ENCODE data around the gene SKIC3.

SKIC3 gene

DNA sequence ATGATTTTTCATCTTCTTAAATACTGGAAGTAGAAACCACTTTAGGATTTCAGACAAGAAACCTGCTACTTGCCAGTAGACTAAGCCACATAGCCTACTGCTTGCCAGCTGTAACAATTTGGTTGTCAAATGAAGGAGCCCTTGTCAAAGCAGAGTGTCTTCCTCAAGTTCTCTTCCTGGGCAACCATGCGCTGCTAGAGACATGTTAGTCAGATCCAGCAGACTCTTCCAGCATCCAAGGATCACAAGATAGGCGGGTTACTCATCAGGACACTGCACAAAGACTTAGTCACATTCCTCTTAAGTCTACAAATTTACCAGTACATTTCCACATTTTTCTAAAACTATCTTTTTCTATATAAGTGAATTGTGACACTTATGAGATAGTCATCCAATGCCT lies 24.4 kb downstream of the SKIC3 start:
- Mint-ChIP-seq H3K4me1 (no peaks in the 10 kb centered on the region), H3K9me3 (no peaks in the 10 kb centered on the region), H3K27ac (no peak overlapping the region), H3K27me3 (ENCODE audit: low read depth) (no peaks in the 10 kb centered on the region), H3K4me3 (no peak overlapping the region), H3K36me3 (ENCODE audit: low read depth) (peaks cover 68% of the 10 kb centered on the region)
- TF ChIP-seq, protein P1, sequence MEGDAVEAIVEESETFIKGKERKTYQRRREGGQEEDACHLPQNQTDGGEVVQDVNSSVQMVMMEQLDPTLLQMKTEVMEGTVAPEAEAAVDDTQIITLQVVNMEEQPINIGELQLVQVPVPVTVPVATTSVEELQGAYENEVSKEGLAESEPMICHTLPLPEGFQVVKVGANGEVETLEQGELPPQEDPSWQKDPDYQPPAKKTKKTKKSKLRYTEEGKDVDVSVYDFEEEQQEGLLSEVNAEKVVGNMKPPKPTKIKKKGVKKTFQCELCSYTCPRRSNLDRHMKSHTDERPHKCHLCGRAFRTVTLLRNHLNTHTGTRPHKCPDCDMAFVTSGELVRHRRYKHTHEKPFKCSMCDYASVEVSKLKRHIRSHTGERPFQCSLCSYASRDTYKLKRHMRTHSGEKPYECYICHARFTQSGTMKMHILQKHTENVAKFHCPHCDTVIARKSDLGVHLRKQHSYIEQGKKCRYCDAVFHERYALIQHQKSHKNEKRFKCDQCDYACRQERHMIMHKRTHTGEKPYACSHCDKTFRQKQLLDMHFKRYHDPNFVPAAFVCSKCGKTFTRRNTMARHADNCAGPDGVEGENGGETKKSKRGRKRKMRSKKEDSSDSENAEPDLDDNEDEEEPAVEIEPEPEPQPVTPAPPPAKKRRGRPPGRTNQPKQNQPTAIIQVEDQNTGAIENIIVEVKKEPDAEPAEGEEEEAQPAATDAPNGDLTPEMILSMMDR (IDR thresholded peaks at IDR 0.05; ENCODE audit: unreplicated experiment in 3 of 3), result no peak

DNA sequence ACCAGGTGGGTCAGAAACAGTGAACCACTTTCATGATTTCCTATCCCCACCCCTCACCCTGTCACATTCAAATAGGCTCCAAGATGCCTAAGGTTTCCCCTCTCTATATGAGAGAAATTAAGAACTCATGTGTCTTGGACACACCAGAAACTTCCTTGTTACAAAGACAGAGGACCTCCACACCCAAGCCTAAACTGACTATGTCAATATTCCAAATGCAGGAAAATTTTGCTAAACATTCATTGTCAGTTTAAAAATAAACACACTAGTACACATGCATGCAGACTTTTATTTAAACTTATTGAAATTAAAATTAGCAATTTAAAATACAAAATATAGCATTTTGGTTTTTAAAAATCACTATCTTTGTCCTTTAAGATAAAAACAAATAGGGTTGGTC lies 26.2 kb downstream of the SKIC3 start:
- H3K4me1 Mint-ChIP-seq, result no peaks in the 10 kb centered on the region
- H3K27me3 Mint-ChIP-seq (ENCODE audit: low read depth), result no peaks in the 10 kb centered on the region

DNA sequence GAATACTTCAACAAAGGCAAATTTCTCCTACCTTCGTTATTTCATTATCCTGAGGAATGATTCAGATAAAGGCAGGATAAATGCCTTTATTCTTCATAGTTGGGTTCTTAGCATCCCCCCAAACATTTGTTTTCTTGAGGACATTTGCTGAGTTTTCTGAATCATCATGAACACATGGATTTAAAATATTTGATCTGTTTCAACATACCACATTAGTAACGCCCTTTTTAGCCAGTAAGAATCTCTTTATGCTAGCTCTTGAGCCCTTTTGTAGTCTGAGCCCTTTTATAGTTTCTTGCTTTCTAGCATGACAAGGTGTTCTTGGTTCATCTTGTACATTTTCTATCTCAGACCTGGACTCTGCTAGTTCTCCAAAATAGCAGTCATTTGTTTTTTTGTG lies 27.9 kb downstream of the SKIC3 start:
- Mint-ChIP-seq H3K27ac (no peak overlapping the region), H3K4me1 (no peaks in the 10 kb centered on the region), H3K4me3 (no peak overlapping the region), H3K27me3 (ENCODE audit: low read depth) (no peaks in the 10 kb centered on the region), H3K9me3 (no peaks in the 10 kb centered on the region), H3K36me3 (ENCODE audit: low read depth) (peaks cover 56% of the 10 kb centered on the region)
- TF ChIP-seq, protein P1 (IDR thresholded peaks at IDR 0.05; ENCODE audit: unreplicated experiment in 3 of 3), result no peak

More for the DNA sequence above, 26.2 kb downstream of the SKIC3 start:
- TF ChIP-seq, protein P1 (IDR thresholded peaks at IDR 0.05; ENCODE audit: unreplicated experiment in 3 of 3), result no peak
- Mint-ChIP-seq H3K36me3 (ENCODE audit: low read depth) (peaks cover 56% of the 10 kb centered on the region), H3K27ac (no peak overlapping the region), H3K9me3 (no peaks in the 10 kb centered on the region), H3K4me3 (no peak overlapping the region)

DNA sequence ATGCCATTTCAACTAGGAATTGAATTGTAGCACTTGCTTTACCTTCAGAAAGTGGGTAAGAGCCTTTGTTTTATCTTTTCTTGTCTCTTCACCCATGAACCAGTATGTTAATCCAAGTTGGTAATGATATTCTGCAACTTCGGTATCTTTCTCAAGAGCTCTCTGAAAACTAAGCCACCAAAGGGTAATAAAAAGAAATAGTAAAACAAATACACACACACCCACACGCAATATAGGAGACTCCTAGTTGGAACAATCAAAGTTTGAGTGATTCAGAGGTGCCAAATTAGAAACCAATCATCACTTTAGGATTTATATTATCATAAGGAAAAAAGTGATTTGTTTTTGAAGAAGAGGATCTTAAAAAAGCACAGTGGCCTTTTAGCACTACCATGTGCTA lies 30.4 kb downstream of the SKIC3 start:
- H3K9me3 Mint-ChIP-seq, result no peaks in the 10 kb centered on the region
- TF ChIP-seq, protein P1 (IDR thresholded peaks at IDR 0.05; ENCODE audit: unreplicated experiment in 3 of 3), result no peak
- no peak overlapping the region for H3K27ac Mint-ChIP-seq
- H3K27me3 Mint-ChIP-seq (ENCODE audit: low read depth), result no peaks in the 10 kb centered on the region
- peaks cover 58% of the 10 kb centered on the region for H3K36me3 Mint-ChIP-seq (ENCODE audit: low read depth)
- no peaks in the 10 kb centered on the region for H3K4me1 Mint-ChIP-seq
- no peak overlapping the region for H3K4me3 Mint-ChIP-seq

DNA sequence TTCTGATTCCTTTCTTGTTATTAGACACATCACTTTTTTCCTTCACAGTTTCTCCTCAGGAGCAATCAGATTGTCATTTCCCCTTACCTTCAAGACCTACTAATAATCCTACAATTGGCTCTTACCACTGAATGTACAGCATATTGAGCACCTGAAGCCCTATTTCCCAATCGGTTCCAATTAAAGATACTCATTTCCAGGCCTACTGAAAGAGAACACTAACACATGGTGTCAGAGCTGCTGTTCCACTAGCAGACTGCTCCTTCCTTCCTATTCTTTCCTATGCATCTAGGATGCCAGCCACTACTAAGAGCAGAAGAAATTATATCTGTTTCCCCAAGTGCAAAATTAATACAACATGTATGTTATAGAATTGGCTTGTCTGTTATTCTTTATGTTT lies 34.6 kb downstream of the SKIC3 start:
- Mint-ChIP-seq H3K4me1 (no peaks in the 10 kb centered on the region), H3K4me3 (no peak overlapping the region), H3K27me3 (ENCODE audit: low read depth) (no peaks in the 10 kb centered on the region), H3K9me3 (no peaks in the 10 kb centered on the region), H3K36me3 (ENCODE audit: low read depth) (peaks cover 57% of the 10 kb centered on the region), H3K27ac (no peak overlapping the region)
- TF ChIP-seq, protein P1 (IDR thresholded peaks at IDR 0.05; ENCODE audit: unreplicated experiment in 3 of 3), result no peak

DNA sequence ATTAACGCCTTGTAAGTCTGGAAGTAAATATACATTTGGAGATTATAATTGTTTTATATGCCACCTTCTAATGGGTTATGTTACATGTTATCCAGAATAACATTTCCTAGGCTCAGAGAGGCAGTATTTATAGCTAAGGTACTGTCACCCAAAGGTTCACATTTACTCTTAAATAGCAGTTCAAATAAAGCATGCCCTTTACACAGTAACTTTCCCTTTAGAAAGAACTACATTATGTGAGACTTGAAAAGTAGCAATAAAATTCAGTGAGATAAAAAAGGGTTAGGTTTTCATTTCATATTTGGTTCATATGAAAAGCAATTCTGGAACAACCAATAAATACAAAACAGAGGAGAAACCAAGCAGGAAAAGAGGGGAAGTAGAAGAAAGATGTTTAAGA lies 35.1 kb downstream of the SKIC3 start:
- Mint-ChIP-seq H3K27ac (no peak overlapping the region), H3K27me3 (ENCODE audit: low read depth) (no peaks in the 10 kb centered on the region), H3K36me3 (ENCODE audit: low read depth) (peaks cover 60% of the 10 kb centered on the region), H3K4me1 (no peaks in the 10 kb centered on the region), H3K9me3 (no peaks in the 10 kb centered on the region), H3K4me3 (no peak overlapping the region)
- TF ChIP-seq, protein P1 (IDR thresholded peaks at IDR 0.05; ENCODE audit: unreplicated experiment in 3 of 3), result no peak
